HepG2 (cell line): ENCODE results near the gene ARID1A.

ENCODE experiments used
- HNRNPK ChIP-seq: fragments of 200-400 bp; formaldehyde crosslinking; IDR thresholded peaks from 2 replicates; pipeline ENCODE4 v1.6.1; 2018; ENCODE audit warnings: low read length, low read depth, moderate library complexity, mild to moderate bottlenecking; ENCODE audit not compliant: poor library complexity, severe bottlenecking
- MAX ChIP-seq: IDR thresholded peaks from 2 replicates; pipeline ENCODE4 v1.6.1; 2012; ENCODE audit warnings: inconsistent platforms
- NR2C2 ChIP-seq: sonication (generic); formaldehyde crosslinking; IDR thresholded peaks from 2 replicates; pipeline ENCODE4 v1.4.0; 2020; ENCODE audit warnings: missing genetic modification reagents, mild to moderate bottlenecking, moderate library complexity, borderline replicate concordance
- RAD21 ChIP-seq: fragments of 450-650 bp; formaldehyde crosslinking; IDR thresholded peaks from 2 replicates; pipeline ENCODE4 v1.5.0; 2020; ENCODE audit warnings: mild to moderate bottlenecking
- RXRA ChIP-seq: sonication (generic); formaldehyde crosslinking; IDR thresholded peaks from 2 replicates; pipeline ENCODE4 v1.5.1; 2020; ENCODE audit warnings: missing genetic modification reagents
- SOX6 ChIP-seq, 2 experiments: fragments of 450-650 bp in 1 of 2; sonication (generic) in 1 of 2; formaldehyde crosslinking in 1 of 2; IDR thresholded peaks; 2 replicates each; pipeline versions ENCODE4 v1.4.0 to v1.6.1; 2017 to 2020; ENCODE audit warnings: antibody characterized with exemption in 1 of 2, mild to moderate bottlenecking in 1 of 2, missing genetic modification reagents in 1 of 2
- SP140L ChIP-seq: sonication (generic); formaldehyde crosslinking; IDR thresholded peaks from 2 replicates; pipeline ENCODE4 v1.4.0; 2020; ENCODE audit warnings: missing genetic modification reagents, borderline replicate concordance
- SUZ12 ChIP-seq: fragments of 150-350 bp; IDR thresholded peaks from 2 replicates; pipeline ENCODE4 v1.6.1; 2014; ENCODE audit warnings: low read depth, low read length
- TP53 ChIP-seq: sonication (generic); formaldehyde crosslinking; conservative IDR thresholded peaks from 2 replicates; pipeline ENCODE4 v1.4.0; 2020; ENCODE audit warnings: missing genetic modification reagents
- ZFP1 ChIP-seq: IDR thresholded peaks from 2 replicates; pipeline ENCODE4 v1.6.1; 2016
- ZNF24 ChIP-seq: fragments of 450-650 bp; IDR thresholded peaks from 2 replicates; pipeline ENCODE4 v1.6.1; 2017; ENCODE audit warnings: antibody characterized with exemption, mild to moderate bottlenecking
- ZSCAN9 ChIP-seq: IDR thresholded peaks from 2 replicates; pipeline ENCODE4 v1.6.1; 2016; ENCODE audit warnings: borderline replicate concordance
- TF ChIP-seq, protein P1 (sequence below): sonication (generic); formaldehyde crosslinking; IDR thresholded peaks from 2 replicates; pipeline ENCODE4 v1.5.0; 2020; ENCODE audit warnings: mild to moderate bottlenecking, missing genetic modification reagents, moderate library complexity

DNA sequence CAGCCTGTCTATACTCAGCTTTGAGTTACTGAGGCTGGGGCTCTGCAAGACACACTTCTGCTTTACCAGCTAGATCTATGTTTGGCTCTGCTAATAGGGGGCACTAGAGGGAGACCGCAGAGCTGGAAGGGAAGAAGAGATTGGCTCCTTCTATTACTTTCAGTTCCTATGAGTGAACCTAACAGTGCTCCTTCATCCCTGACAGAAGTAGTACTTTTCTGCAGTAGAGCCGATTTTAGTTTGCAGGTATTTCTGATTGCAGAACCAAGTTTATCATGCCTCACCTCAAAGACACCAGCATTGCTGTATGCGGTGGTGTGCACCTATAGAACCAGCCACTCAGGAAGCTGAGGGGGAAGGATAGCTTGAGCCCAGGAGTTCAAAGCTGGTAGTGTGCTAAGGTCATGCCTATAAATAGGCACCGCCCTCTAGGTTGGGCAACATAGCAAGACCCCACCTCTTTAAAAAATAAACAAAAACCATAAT, 125.0 kb downstream of the ARID1A start:
- no peak for TF ChIP-seq SOX6 (IDR thresholded peaks at IDR 0.05)
- no peak for TF ChIP-seq SOX6 (CRISPR knock-in tag; IDR thresholded peaks at IDR 0.05)
- no peak for TF ChIP-seq ZSCAN9 (CRISPR knock-in tag)
- no peak for TF ChIP-seq RAD21 (CRISPR knock-in tag)
- TF ChIP-seq HNRNPK, result no peak
- TF ChIP-seq RXRA (CRISPR knock-in tag), result no peak
- no peak for TF ChIP-seq MAX
- no peak for TF ChIP-seq SUZ12
- no peak for TF ChIP-seq NR2C2 (CRISPR knock-in tag)
- TF ChIP-seq ZFP1, result no peak
- no peak for TF ChIP-seq TP53
- TF ChIP-seq, protein P1, sequence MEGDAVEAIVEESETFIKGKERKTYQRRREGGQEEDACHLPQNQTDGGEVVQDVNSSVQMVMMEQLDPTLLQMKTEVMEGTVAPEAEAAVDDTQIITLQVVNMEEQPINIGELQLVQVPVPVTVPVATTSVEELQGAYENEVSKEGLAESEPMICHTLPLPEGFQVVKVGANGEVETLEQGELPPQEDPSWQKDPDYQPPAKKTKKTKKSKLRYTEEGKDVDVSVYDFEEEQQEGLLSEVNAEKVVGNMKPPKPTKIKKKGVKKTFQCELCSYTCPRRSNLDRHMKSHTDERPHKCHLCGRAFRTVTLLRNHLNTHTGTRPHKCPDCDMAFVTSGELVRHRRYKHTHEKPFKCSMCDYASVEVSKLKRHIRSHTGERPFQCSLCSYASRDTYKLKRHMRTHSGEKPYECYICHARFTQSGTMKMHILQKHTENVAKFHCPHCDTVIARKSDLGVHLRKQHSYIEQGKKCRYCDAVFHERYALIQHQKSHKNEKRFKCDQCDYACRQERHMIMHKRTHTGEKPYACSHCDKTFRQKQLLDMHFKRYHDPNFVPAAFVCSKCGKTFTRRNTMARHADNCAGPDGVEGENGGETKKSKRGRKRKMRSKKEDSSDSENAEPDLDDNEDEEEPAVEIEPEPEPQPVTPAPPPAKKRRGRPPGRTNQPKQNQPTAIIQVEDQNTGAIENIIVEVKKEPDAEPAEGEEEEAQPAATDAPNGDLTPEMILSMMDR, result peak; percentile 45
- TF ChIP-seq ZNF24, result no peak
- no peak for TF ChIP-seq SP140L (CRISPR knock-in tag)
